ENCODE results near the gene BBOX1.
"Not testable (repeated sequence)": the region's sequence is repeated elsewhere in the genome, so short reads cannot be mapped to it uniquely, and the experiment has no call there.

Gene BBOX1

GRCh38 chr11:27085605-27086004 lies 45.0 kb downstream of the BBOX1 start:
- DNase-seq: no peak

GRCh38 chr11:27087432-27087831 lies 46.8 kb downstream of the BBOX1 start:
- DNase-seq: no peak

GRCh38 chr11:27088353-27088752 lies 47.7 kb downstream of the BBOX1 start:
- DNase-seq: no peak

- DNase-seq: no peak
Measured at GRCh38 chr11:27089746-27090145, 49.1 kb downstream of the BBOX1 start.

- DNase-seq: not testable (repeated sequence)
Measured at GRCh38 chr11:27090357-27090948, 49.8 kb downstream of the BBOX1 start.

- DNase-seq: no peak
Measured at GRCh38 chr11:27094120-27094519, 53.5 kb downstream of the BBOX1 start.

- DNase-seq: no peak
Measured at GRCh38 chr11:27095059-27095458, 54.4 kb downstream of the BBOX1 start.

- no peak for DNase-seq
Measured at GRCh38 chr11:27095887-27096286, 55.3 kb downstream of the BBOX1 start.

- DNase-seq: no peak
Measured at GRCh38 chr11:27097551-27097950, 56.9 kb downstream of the BBOX1 start.

GRCh38 chr11:27100534-27100933 lies 59.9 kb downstream of the BBOX1 start:
- no peak for DNase-seq

GRCh38 chr11:27107548-27107947 lies 66.9 kb downstream of the BBOX1 start:
- DNase-seq: no peak

- DNase-seq: no peak
Measured at GRCh38 chr11:27108809-27109208, 68.2 kb downstream of the BBOX1 start.

- no peak for DNase-seq
Measured at GRCh38 chr11:27111896-27112295, 71.3 kb downstream of the BBOX1 start.

GRCh38 chr11:27112946-27113345 lies 72.3 kb downstream of the BBOX1 start:
- DNase-seq: no peak

GRCh38 chr11:27115051-27115650 lies 74.5 kb downstream of the BBOX1 start:
- DNase-seq: no peak

GRCh38 chr11:27116684-27117083 lies 76.1 kb downstream of the BBOX1 start:
- no peak for DNase-seq

GRCh38 chr11:27118371-27118770 lies 77.8 kb downstream of the BBOX1 start:
- no peak for DNase-seq

- DNase-seq: no peak
Measured at GRCh38 chr11:27118949-27119348, 78.3 kb downstream of the BBOX1 start.

GRCh38 chr11:27119396-27119795 lies 78.8 kb downstream of the BBOX1 start:
- no peak for DNase-seq

GRCh38 chr11:27120211-27120610 lies 79.6 kb downstream of the BBOX1 start:
- no peak for DNase-seq

GRCh38 chr11:27122001-27122400 lies 81.4 kb downstream of the BBOX1 start:
- DNase-seq: no peak

- DNase-seq: no peak
Measured at GRCh38 chr11:27124514-27125264, 84.1 kb downstream of the BBOX1 start.

- DNase-seq: no peak
Measured at GRCh38 chr11:27129686-27130085, 89.1 kb downstream of the BBOX1 start.

- no peak for DNase-seq
Measured at GRCh38 chr11:27130806-27131205, 90.2 kb downstream of the BBOX1 start.

Measured in activated CD4-positive, alpha-beta T cell treated with anti-CD3 and anti-CD28 coated beads, Interleukin-2, amount 50 U/mL, for 4 hours (primary cell).